K562 (cell line): ENCODE data around the gene URI1. TPM values are rescaled to one million over a fixed set of nuclear protein-coding genes. Genes with fewer than 3 reads are reported as not detected.
A peak's percentile ranks its signal among the peaks of the same experiment; 100 is the strongest.

ENCODE experiments used
- ARNT ChIP-seq, 2 experiments: fragments of 450-650 bp; IDR thresholded peaks; 2 replicates each; pipeline ENCODE4 v1.6.1; 2016; ENCODE audit warnings: mild to moderate bottlenecking in 1 of 2
- BCL6 ChIP-seq: fragments of 250-450 bp; sonication (Bioruptor Pico); IDR thresholded peaks from 2 replicates; pipeline ENCODE4 v1.4.0; 2020
- CBFA2T2 ChIP-seq: fragments of 450-650 bp; conservative IDR thresholded peaks from 2 replicates; pipeline ENCODE4 v1.6.1; 2017; ENCODE audit warnings: mild to moderate bottlenecking
- CBFA2T3 ChIP-seq: fragments of 450-650 bp; IDR thresholded peaks from 2 replicates; pipeline ENCODE4 v1.6.1; 2017
- CHD4 ChIP-seq: fragments of 200-600 bp; sonication (generic); IDR thresholded peaks from 3 replicates; pipeline ENCODE4 v1.6.1; 2012; ENCODE audit warnings: low read depth, mild to moderate bottlenecking, mixed read lengths, low read length, inconsistent platforms; ENCODE audit not compliant: insufficient read depth, insufficient replicate concordance, poor library complexity, severe bottlenecking
- EGR1 ChIP-seq: fragments of 450-650 bp; conservative IDR thresholded peaks from 2 replicates; pipeline ENCODE4 v1.6.1; 2017; ENCODE audit warnings: mild to moderate bottlenecking
- EP400 ChIP-seq: fragments of 450-650 bp; IDR thresholded peaks from 2 replicates; pipeline ENCODE4 v1.6.1; 2017; ENCODE audit warnings: antibody characterized with exemption, mild to moderate bottlenecking, moderate library complexity
- HEY1 ChIP-seq: fragments of 250-450 bp; sonication (Bioruptor Pico); IDR thresholded peaks from 2 replicates; pipeline ENCODE4 v1.5.0; 2020; ENCODE audit warnings: mild to moderate bottlenecking, moderate library complexity, borderline replicate concordance
- MAFG ChIP-seq: fragments of 450-650 bp; conservative IDR thresholded peaks from 2 replicates; pipeline ENCODE4 v1.6.1; 2016; ENCODE audit warnings: missing genetic modification characterization, missing compliant biosample characterization
- MYBL2 ChIP-seq, 2 experiments: fragments of 450-650 bp in 1 of 2; sonication (generic) in 1 of 2; formaldehyde crosslinking in 1 of 2; IDR thresholded peaks; 2 replicates each; pipeline versions ENCODE4 v1.6.1 to v1.8.1; 2017 to 2022; ENCODE audit warnings: borderline replicate concordance in 1 of 2, inconsistent platforms in 1 of 2, low read depth in 1 of 2, mild to moderate bottlenecking in 1 of 2, missing genetic modification reagents in 1 of 2, moderate library complexity in 1 of 2
- NFXL1 ChIP-seq: fragments of 450-650 bp; formaldehyde crosslinking; IDR thresholded peaks from 2 replicates; pipeline ENCODE4 v1.4.0; 2021; ENCODE audit warnings: mild to moderate bottlenecking
- RNF2 ChIP-seq: sonication (generic); IDR thresholded peaks from 2 replicates; pipeline ENCODE4 v1.6.1; 2016
- SMARCB1 ChIP-seq: IDR thresholded peaks from 2 replicates; pipeline ENCODE4 v1.6.1; 2011; ENCODE audit warnings: improper control_type of control experiment, low read depth; ENCODE audit not compliant: insufficient read length
- SRF ChIP-seq, 2 experiments: fragments of 250-450, 450-650 bp in 1 of 2; sonication (Bioruptor Pico) in 1 of 2; sonication (generic) in 1 of 2; formaldehyde crosslinking; IDR thresholded peaks; 2 replicates each; pipeline versions ENCODE4 v1.5.0 to v1.5.1; 2020 to 2022; ENCODE audit warnings: mild to moderate bottlenecking in 1 of 2, missing genetic modification reagents in 1 of 2
- STAT5A ChIP-seq: IDR thresholded peaks from 2 replicates; pipeline ENCODE4 v1.6.1; 2012; ENCODE audit warnings: low read length, inconsistent platforms, borderline replicate concordance
- TAF9B ChIP-seq: fragments of 450-650 bp; IDR thresholded peaks from 2 replicates; pipeline ENCODE4 v1.6.1; 2018; ENCODE audit warnings: mild to moderate bottlenecking; ENCODE audit not compliant: partially characterized antibody
- ZNF668 ChIP-seq: fragments of 250-450 bp; sonication (Bioruptor Pico); IDR thresholded peaks from 2 replicates; pipeline ENCODE4 v1.8.0; 2022; ENCODE audit warnings: mild to moderate bottlenecking, inconsistent platforms
- polyA plus RNA-seq, 8 experiments: library from polyadenylated mRNA; depleted of rRNA in 4 of 8; stranded (reverse) in 5 of 8; unstranded in 3 of 8; fragments of >200 nt; fragmentation: Nextera tagmentation in 2 of 8; fragmentation: Illumina TruSeq in 1 of 8; extraction: Ambion mirVana in 2 of 8; extraction: Trizol in 1 of 8; gene quantifications; 2 replicates each; pipeline versions ENCODE4 v1.2.1 to v1.2.3, GENCODE V29; 2011 to 2014; ENCODE audit warnings: inconsistent platforms in 1 of 8, missing spikeins in 1 of 8
- total RNA-seq, 7 experiments: library from RNA; depleted of rRNA in 6 of 7; stranded (reverse); fragments of >200 nt in 6 of 7; fragmentation: Illumina TruSeq in 2 of 7; extraction: Trizol in 2 of 7; gene quantifications; 2 replicates each; pipeline versions ENCODE4 v1.2.1 to v1.2.3, GENCODE V29; 2011 to 2021; ENCODE audit warnings: low replicate concordance in 1 of 7
- TF ChIP-seq, protein P1 (sequence below), 2 experiments: fragments of 450-650 bp; conservative IDR thresholded peaks; 2 replicates each; pipeline ENCODE4 v1.6.1; 2017; ENCODE audit warnings: mild to moderate bottlenecking in 2 of 2, moderate library complexity in 2 of 2
- TF ChIP-seq, protein P2 (sequence below), 2 experiments: fragments of 450-650 bp; formaldehyde crosslinking in 1 of 2; IDR thresholded peaks; 2 replicates each; pipeline versions ENCODE4 v1.4.0 to v1.6.1; 2014 to 2020; ENCODE audit warnings: mild to moderate bottlenecking in 2 of 2, borderline replicate concordance in 1 of 2, low read depth in 1 of 2

URI1 gene
- total and polyA plus RNA-seq, 9 of the 15 experiments (the other 6 are each of a cell fraction or from before 2014, with no cell fraction given) = 16.9 to 87.4 (median 63.9) TPM

DNA sequence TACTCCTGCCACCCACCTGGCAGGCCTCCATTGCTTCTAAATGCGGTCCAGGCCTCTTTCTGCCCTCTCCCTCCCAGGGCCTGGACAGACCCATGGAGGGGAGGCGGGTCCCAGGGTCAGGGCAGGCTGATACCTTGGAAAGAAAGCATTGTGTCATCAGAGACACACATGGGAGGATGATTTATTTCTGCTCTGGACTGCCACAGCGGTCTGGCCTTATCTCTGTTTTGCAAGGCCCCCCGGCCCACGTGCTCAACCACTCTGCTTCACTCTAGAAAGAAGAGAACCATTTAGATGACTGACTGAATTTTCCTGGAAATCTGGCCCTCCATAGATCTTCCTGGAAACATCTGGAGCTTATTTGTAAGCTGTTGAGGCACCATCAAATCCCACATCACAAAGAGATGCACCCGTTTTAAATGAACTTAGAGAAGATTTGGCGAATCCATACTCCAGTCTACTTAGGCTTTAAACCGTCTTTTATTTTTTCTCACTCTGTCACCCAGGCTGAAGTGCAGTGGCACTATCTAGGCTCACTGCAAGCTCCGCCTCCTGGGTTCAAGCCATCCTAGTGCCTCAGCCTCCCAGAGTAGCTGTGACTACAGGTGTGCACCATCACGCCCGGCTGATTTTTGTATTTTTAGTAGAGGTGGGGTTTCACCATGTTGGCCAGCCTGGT lies 48.3 kb upstream of the URI1 start (continued):
- peak; percentile 33 for TF ChIP-seq CHD4
- TF ChIP-seq RNF2 = peak; percentile 86
- TF ChIP-seq MAFG (tag) = peak; percentile 57
- no peak for TF ChIP-seq ZNF668 (CRISPR knock-in tag)
- peak in 1 of 2 experiments; percentile 40; a peak in 1 of 4 replicates for TF ChIP-seq SRF (CRISPR knock-in tag; IDR thresholded peaks at IDR 0.05)
- TF ChIP-seq EGR1 = peak; percentile 83
- TF ChIP-seq CBFA2T3 = peak; percentile 99
- TF ChIP-seq CBFA2T2 = peak; percentile 98
- peak; percentile 64 to 100; a peak in 3 of 4 replicates for TF ChIP-seq ARNT (IDR thresholded peaks at IDR 0.05)
- peak; percentile 75 for TF ChIP-seq EP400
- TF ChIP-seq MYBL2 (IDR thresholded peaks at IDR 0.05; ENCODE audit: low read depth) = no peak
- TF ChIP-seq MYBL2 (CRISPR knock-in tag; IDR thresholded peaks at IDR 0.05; ENCODE audit: borderline replicate concordance) = no peak
- TF ChIP-seq, protein P1, sequence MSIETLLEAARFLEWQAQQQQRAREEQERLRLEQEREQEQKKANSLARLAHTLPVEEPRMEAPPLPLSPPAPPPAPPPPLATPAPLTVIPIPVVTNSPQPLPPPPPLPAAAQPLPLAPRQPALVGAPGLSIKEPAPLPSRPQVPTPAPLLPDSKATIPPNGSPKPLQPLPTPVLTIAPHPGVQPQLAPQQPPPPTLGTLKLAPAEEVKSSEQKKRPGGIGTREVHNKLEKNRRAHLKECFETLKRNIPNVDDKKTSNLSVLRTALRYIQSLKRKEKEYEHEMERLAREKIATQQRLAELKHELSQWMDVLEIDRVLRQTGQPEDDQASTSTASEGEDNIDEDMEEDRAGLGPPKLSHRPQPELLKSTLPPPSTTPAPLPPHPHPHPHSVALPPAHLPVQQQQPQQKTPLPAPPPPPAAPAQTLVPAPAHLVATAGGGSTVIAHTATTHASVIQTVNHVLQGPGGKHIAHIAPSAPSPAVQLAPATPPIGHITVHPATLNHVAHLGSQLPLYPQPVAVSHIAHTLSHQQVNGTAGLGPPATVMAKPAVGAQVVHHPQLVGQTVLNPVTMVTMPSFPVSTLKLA (conservative IDR thresholded peaks at IDR 0.05) = peak; percentile 99
- no peak for TF ChIP-seq NFXL1 (CRISPR knock-in tag)
- peak; percentile 97 for TF ChIP-seq STAT5A
- TF ChIP-seq, protein P2, sequence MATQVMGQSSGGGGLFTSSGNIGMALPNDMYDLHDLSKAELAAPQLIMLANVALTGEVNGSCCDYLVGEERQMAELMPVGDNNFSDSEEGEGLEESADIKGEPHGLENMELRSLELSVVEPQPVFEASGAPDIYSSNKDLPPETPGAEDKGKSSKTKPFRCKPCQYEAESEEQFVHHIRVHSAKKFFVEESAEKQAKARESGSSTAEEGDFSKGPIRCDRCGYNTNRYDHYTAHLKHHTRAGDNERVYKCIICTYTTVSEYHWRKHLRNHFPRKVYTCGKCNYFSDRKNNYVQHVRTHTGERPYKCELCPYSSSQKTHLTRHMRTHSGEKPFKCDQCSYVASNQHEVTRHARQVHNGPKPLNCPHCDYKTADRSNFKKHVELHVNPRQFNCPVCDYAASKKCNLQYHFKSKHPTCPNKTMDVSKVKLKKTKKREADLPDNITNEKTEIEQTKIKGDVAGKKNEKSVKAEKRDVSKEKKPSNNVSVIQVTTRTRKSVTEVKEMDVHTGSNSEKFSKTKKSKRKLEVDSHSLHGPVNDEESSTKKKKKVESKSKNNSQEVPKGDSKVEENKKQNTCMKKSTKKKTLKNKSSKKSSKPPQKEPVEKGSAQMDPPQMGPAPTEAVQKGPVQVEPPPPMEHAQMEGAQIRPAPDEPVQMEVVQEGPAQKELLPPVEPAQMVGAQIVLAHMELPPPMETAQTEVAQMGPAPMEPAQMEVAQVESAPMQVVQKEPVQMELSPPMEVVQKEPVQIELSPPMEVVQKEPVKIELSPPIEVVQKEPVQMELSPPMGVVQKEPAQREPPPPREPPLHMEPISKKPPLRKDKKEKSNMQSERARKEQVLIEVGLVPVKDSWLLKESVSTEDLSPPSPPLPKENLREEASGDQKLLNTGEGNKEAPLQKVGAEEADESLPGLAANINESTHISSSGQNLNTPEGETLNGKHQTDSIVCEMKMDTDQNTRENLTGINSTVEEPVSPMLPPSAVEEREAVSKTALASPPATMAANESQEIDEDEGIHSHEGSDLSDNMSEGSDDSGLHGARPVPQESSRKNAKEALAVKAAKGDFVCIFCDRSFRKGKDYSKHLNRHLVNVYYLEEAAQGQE (IDR thresholded peaks at IDR 0.05; ENCODE audit: borderline replicate concordance) = peak; percentile 68; the same call in 1 of the 2 replicates
- TF ChIP-seq, protein P2 (CRISPR knock-in tag; IDR thresholded peaks at IDR 0.05; ENCODE audit: low read depth) = no peak
- TF ChIP-seq HEY1 (CRISPR knock-in tag) = peak; percentile 12; the same call in 1 of the 2 replicates
- TF ChIP-seq BCL6 (CRISPR knock-in tag) = peak; percentile 86; the same call in 1 of the 2 replicates
- TF ChIP-seq TAF9B = peak; percentile 88
- TF ChIP-seq SMARCB1 = no peak
